GM23338 (cell line): Measurements from ENCODE around the gene IZUMO1.
A peak's percentile ranks its signal among the peaks of the same experiment; 100 is the strongest.

Source experiments
- CTCF ChIP-seq, 2 experiments: fragments of 200-600 bp in 1 of 2; sonication (generic) in 1 of 2; conservative IDR thresholded peaks; 2 replicates each; pipeline versions ENCODE4 v1.5.1 to v1.6.1; 2016 to 2017; ENCODE audit warnings: antibody characterized with exemption in 2 of 2, low read depth in 2 of 2, mild to moderate bottlenecking in 2 of 2, moderate library complexity in 1 of 2
- EZH2 ChIP-seq: fragments of 200-600 bp; sonication (generic); IDR thresholded peaks from one replicate; pipeline ENCODE4 v1.8.0; 2017; ENCODE audit warnings: antibody characterized with exemption, mild to moderate bottlenecking, low read depth; ENCODE audit not compliant: unreplicated experiment
- EZH2phosphoT487 ChIP-seq: fragments of 200-600 bp; sonication (generic); IDR thresholded peaks from one replicate; pipeline ENCODE4 v1.8.1; 2018; ENCODE audit warnings: antibody characterized with exemption; ENCODE audit not compliant: unreplicated experiment
- POLR2AphosphoS5 ChIP-seq: IDR thresholded peaks from 2 replicates; pipeline ENCODE4 v1.6.1; 2016; ENCODE audit warnings: antibody characterized with exemption, low read depth
- REST ChIP-seq: IDR thresholded peaks from one replicate; pipeline ENCODE4 v1.6.1; 2018; ENCODE audit warnings: antibody characterized with exemption; ENCODE audit not compliant: unreplicated experiment

- peak in 1 of 2 experiments; percentile 40; a peak in 2 of 4 replicates for TF ChIP-seq CTCF (conservative IDR thresholded peaks at IDR 0.05; ENCODE audit: low read depth in 2 of 2)
- no peak for TF ChIP-seq EZH2phosphoT487
- TF ChIP-seq POLR2AphosphoS5 = peak; percentile 41; the same call in 1 of the 2 replicates
- no peak for TF ChIP-seq EZH2
- TF ChIP-seq REST = no peak
Measured at GRCh38 chr19:48735031-48735615, 11.6 kb downstream of the IZUMO1 start.
